GM10266 (cell line): Measurements from ENCODE around the gene PEX1.

Experiments
- DNase-seq: peaks from one replicate; pipeline ENCODE4 v3.0.0; 2012; ENCODE audit errors: extremely low spot score
- TF ChIP-seq, protein P1 (sequence below): IDR thresholded peaks from 2 replicates; pipeline ENCODE4 v1.5.1; 2012; ENCODE audit warnings: mild to moderate bottlenecking, low read depth; ENCODE audit not compliant: control insufficient read depth, insufficient read depth; ENCODE audit errors: missing control alignments

PEX1 gene

DNA sequence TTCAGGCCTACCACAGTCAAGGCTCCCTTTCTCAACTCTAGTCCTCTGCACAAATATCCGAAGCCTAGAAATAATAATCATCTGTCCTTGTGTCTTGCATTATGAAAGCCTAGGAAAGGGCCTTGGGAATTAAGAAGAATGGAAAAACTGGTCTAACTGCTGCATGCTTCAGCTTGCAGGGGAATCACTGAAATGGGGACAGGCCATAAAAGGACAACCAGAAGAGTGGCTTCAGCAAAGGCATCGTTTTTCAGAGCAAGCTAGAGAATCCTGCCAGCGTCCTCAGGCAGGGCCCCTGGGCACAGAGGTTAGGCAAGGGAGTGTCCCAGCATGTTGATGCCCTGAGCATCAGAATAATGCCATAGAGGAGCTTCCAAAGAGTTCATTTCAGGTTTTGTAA is 63.8 kb downstream of the PEX1 start:
- no peak for DNase-seq
- TF ChIP-seq, protein P1, sequence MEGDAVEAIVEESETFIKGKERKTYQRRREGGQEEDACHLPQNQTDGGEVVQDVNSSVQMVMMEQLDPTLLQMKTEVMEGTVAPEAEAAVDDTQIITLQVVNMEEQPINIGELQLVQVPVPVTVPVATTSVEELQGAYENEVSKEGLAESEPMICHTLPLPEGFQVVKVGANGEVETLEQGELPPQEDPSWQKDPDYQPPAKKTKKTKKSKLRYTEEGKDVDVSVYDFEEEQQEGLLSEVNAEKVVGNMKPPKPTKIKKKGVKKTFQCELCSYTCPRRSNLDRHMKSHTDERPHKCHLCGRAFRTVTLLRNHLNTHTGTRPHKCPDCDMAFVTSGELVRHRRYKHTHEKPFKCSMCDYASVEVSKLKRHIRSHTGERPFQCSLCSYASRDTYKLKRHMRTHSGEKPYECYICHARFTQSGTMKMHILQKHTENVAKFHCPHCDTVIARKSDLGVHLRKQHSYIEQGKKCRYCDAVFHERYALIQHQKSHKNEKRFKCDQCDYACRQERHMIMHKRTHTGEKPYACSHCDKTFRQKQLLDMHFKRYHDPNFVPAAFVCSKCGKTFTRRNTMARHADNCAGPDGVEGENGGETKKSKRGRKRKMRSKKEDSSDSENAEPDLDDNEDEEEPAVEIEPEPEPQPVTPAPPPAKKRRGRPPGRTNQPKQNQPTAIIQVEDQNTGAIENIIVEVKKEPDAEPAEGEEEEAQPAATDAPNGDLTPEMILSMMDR, result no peak

DNA sequence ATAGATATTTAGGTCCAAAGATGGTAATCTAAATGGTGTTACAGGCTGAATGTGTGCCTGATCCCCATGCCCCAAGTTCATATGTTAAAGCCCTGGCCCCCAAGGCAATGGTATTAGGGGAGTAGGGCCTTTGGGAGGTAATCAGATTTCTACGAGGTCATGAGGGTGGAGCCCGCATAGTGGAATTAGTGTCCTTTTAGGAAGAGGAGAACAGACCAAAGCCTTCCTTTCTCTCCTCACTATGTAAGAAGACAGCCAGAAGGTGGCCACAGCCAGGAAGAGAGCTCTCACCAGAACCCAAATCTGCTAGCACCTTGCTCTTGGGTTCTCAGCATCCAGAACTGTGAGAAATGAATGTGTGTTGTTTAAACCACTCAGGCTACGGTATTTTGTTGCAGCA is 65.8 kb downstream of the PEX1 start:
- no peak for DNase-seq
- TF ChIP-seq, protein P1, result no peak

DNA sequence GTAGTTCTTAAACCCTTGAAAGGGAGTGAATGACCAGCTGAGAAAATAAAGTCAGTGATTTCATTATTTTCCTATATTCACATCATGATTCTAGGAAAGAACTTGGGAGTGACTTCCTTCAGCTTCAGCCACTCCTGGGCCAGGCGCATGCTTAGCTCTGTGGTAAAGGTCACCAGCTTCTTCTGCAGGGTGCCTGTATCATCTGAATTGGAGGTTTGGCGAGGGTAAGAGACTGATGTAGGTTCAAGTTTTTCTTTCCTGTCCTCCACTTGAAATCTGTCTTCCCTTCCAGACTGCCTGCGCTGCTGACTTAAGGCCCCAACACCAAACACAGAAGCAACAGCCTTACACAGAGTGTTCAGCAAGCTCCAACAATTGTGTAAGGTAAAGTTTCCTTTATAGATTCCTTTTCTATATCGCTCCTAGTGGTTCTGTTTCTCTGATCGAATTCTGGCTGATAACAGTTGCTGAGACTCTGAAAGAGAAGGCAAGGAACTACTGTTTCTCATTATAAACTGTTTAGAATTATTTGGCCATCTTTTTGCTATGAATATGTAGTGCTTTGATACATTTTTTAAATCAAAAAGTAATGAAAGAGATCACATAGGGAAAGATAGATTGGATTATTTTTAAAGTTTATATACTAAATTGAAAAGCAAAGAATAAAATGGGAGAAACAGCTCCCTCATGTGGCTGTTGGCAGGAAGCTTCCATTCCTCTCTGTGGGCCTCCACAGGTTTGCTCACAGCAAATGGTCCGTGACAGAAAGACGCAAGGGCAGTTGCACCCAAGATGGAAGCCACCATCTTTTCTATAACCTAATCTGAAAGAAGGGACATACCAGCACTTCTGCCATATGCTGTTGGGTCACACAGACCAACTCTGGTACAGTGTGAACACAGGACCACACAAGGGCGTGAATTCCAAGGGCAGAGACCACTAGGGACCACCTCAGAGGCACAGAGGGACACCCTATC is 67.0 kb downstream of the PEX1 start:
- peak; percentile 39 for DNase-seq

DNA sequence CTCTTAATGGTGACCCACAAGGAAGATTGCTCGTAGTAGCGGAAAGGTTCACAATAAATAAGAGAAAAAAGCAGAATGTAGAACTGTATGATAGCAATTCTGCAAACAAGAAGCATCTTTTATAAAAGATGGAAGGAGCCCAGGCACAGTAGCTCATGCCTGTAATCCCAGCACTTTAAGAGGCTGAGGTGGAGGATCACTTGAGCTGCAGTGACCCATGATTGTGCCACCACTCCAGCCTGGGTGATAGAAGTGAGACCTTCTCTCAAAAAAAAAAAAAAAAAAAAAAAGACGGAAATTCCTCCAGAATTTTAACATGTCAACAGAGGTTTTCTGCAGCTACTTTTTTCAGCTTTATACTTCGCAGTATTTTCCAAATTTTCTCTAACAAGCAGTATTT is 67.8 kb downstream of the PEX1 start:
- no peak for DNase-seq
- TF ChIP-seq, protein P1, result no peak

More for the DNA sequence above, 67.0 kb downstream of the PEX1 start:
- TF ChIP-seq, protein P1, result peak; percentile 72

DNA sequence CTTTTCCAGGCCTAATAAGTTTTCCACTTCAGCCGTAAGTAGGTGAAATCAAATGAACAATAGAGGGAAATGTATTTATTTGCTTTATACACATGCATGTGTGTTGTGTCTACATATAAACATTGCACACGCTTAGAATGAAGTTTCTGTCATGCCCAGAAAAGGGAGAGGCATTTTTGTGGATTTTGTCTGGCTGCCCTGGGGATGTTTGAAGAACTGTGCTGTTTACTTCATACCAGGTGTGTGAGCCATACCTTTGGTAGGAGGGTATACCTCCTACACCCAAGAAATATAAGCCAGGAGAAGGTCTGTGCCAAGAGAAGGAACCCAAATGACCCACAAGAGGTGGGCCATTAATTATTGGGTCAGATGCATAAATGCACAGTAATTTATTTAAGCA is 68.2 kb downstream of the PEX1 start:
- DNase-seq, result no peak
- TF ChIP-seq, protein P1, result no peak

DNA sequence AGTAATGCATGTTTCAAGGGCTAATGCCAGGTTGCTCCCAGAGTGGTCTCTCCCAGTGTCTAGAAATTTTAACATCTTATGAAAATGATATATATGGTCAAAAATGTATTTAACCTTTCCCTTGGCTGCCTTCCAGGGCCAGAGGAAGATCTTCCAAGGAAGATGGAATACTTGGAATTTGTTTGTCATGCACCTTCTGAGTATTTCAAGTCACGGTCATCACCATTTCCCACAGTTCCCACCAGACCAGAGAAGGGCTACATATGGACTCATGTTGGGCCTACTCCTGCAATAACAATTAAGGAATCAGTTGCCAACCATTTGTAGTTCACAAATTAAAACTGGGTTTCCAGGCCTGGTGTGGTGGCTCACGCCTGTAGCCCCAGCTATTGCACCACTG is 72.1 kb downstream of the PEX1 start:
- DNase-seq, result no peak
- TF ChIP-seq, protein P1, result no peak

DNA sequence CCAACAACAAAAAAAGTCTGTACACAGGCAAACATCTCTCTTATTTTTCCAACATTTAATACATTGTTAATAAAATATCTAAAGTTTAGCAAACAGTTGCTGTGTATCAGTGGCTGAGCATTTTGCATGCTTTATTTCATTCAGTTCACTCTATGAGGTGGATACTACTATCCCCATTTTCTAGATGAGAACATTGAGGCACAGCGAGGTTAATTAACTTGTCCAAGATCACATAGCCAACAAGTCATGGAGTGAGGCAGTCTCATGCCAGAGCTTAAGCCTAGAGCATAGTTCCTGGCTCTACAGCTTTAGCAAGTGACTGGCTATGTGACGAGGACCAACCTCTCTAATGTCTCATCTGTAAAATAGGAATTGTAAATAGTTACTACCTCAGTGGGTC is 76.7 kb downstream of the PEX1 start:
- TF ChIP-seq, protein P1, result no peak
- no peak for DNase-seq
